Eye (tissue), 1 donor: Measurements from ENCODE around the gene ADSS2.

Experiments used
- DNase-seq: peaks from one replicate; pipeline ENCODE4 v3.0.0-alpha.2; 2015

Gene ADSS2

GRCh38 chr1:244445320-244446181, 6.2 kb downstream of the ADSS2 start:
- peak; percentile 24 for DNase-seq

- peak; percentile 45 for DNase-seq
Observed at GRCh38 chr1:244444854-244445253, 6.9 kb downstream of the ADSS2 start.

GRCh38 chr1:244442850-244443249, 8.9 kb downstream of the ADSS2 start:
- DNase-seq, result no peak

GRCh38 chr1:244439391-244440032, 12.2 kb downstream of the ADSS2 start:
- no peak for DNase-seq

- no peak for DNase-seq
Observed at GRCh38 chr1:244437086-244437468, 14.6 kb downstream of the ADSS2 start.

- no peak for DNase-seq
Observed at GRCh38 chr1:244436336-244437085, 15.2 kb downstream of the ADSS2 start.

GRCh38 chr1:244435562-244436205, 16.0 kb downstream of the ADSS2 start:
- no peak for DNase-seq

GRCh38 chr1:244431166-244431565, 20.5 kb downstream of the ADSS2 start:
- DNase-seq, result no peak

GRCh38 chr1:244429818-244430217, 21.9 kb downstream of the ADSS2 start:
- no peak for DNase-seq

GRCh38 chr1:244427647-244428046, 24.1 kb downstream of the ADSS2 start:
- no peak for DNase-seq

GRCh38 chr1:244424649-244425334, 26.9 kb downstream of the ADSS2 start:
- DNase-seq, result no peak

GRCh38 chr1:244422174-244422573, 29.5 kb downstream of the ADSS2 start:
- no peak for DNase-seq

- no peak for DNase-seq
Observed at GRCh38 chr1:244419024-244419423, 32.7 kb downstream of the ADSS2 start.

GRCh38 chr1:244414543-244414942, 37.2 kb downstream of the ADSS2 start:
- no peak for DNase-seq

- no peak for DNase-seq
Observed at GRCh38 chr1:244413736-244414135, 38.0 kb downstream of the ADSS2 start.

- DNase-seq, result no peak
Observed at GRCh38 chr1:244412176-244412575, 39.5 kb downstream of the ADSS2 start.

- DNase-seq, result no peak
Observed at GRCh38 chr1:244409701-244410100, 42.0 kb downstream of the ADSS2 start.

GRCh38 chr1:244406337-244406736, 45.4 kb downstream of the ADSS2 start:
- no peak for DNase-seq

- DNase-seq, result no peak
Observed at GRCh38 chr1:244405856-244406255, 45.9 kb downstream of the ADSS2 start.

- no peak for DNase-seq
Observed at GRCh38 chr1:244403431-244403830, 48.3 kb downstream of the ADSS2 start.

- DNase-seq, result no peak
Observed at GRCh38 chr1:244400974-244401373, 50.7 kb downstream of the ADSS2 start.

- DNase-seq, result peak; percentile 23
Observed at GRCh38 chr1:244397131-244397530, 54.6 kb downstream of the ADSS2 start.

GRCh38 chr1:244395965-244396364, 55.7 kb downstream of the ADSS2 start:
- DNase-seq, result no peak
